Measurements from ENCODE around the gene ADORA1. TPM values are rescaled to one million over a fixed set of nuclear protein-coding genes. Genes with fewer than 3 reads are reported as not detected.

Gene ADORA1
- polyA plus RNA-seq, 1 of the 3 experiments (the other 2 are of a cell fraction), result 4.8 TPM

- no peaks in the 10 kb centered on the region; the same call in 1 of the 2 replicates for H3K27me3 ChIP-seq (ENCODE audit: insufficient read depth)
- CTCF ChIA-PET, result interaction anchor here (1.0 to 23.6 kb wide), 3 partner anchors 12 to 169 kb away, joined by 3 to 602 read pairs (median 454); partner anchors contain the start of gene ADORA1
- H3K4me1 ChIP-seq (ENCODE audit: control insufficient read depth in 1 of 2, insufficient read depth in 2 of 2, low read depth in 1 of 2, low read length in 1 of 2), result no peaks in the 10 kb centered on the region; a peak in 1 of 4 replicates
- no peaks in the 10 kb centered on the region for H3K36me3 ChIP-seq (replicated peaks in 1 of 2; ENCODE audit: control insufficient read depth in 1 of 2, insufficient read depth in 2 of 2, low read length in 1 of 2)
- no peak for TF ChIP-seq ELF1 (IDR thresholded peaks at IDR 0.05)
- TF ChIP-seq JUND (IDR thresholded peaks at IDR 0.05), result no peak
- no peak for TF ChIP-seq MEF2A (IDR thresholded peaks at IDR 0.05; ENCODE audit: borderline replicate concordance, low read depth)
- TF ChIP-seq TAF1 (IDR thresholded peaks at IDR 0.05; ENCODE audit: borderline replicate concordance, low read depth, low read length), result no peak
- no peak overlapping the region for H3K9ac ChIP-seq
- H3K9me2 ChIP-seq, result no peaks in the 10 kb centered on the region
- no peak overlapping the region for H2AFZ ChIP-seq (ENCODE audit: low read depth)
- H3K79me2 ChIP-seq (ENCODE audit: insufficient read depth), result no peaks in the 10 kb centered on the region
- H3F3A ChIP-seq (replicated peaks; ENCODE audit: insufficient read depth), result no peaks in the 10 kb centered on the region
- H3K27ac ChIP-seq (ENCODE audit: low read depth in 2 of 2, low read length in 1 of 2), result no peak overlapping the region
- POLR2A ChIA-PET, result no interaction called here
- no peaks in the 10 kb centered on the region for H3K9me3 ChIP-seq
- DNase-seq, result no peak
- H3K4me2 ChIP-seq, result no peak overlapping the region
- no peak overlapping the region for H3K4me3 ChIP-seq (ENCODE audit: low read depth in 2 of 2, low read length in 1 of 2)
- no peaks in the 10 kb centered on the region for H4K20me1 ChIP-seq (ENCODE audit: insufficient read depth)
- WGBS (ENCODE audit: low lambda C conversion rate), result 56% methylated on average over 1 of the region's 1 CpG
Observed at GRCh38 chr1:203208181-203208580, 80.7 kb downstream of the ADORA1 start.

- H3K36me3 ChIP-seq (replicated peaks in 1 of 2; ENCODE audit: control insufficient read depth in 1 of 2, insufficient read depth in 2 of 2, low read length in 1 of 2), result no peaks in the 10 kb centered on the region
- no peaks in the 10 kb centered on the region for H3F3A ChIP-seq (replicated peaks; ENCODE audit: insufficient read depth)
- H3K79me2 ChIP-seq (ENCODE audit: insufficient read depth), result no peaks in the 10 kb centered on the region
- no peaks in the 10 kb centered on the region for H3K9me2 ChIP-seq
- no peak overlapping the region for H3K27ac ChIP-seq (ENCODE audit: low read depth in 2 of 2, low read length in 1 of 2)
- H4K20me1 ChIP-seq (ENCODE audit: insufficient read depth), result no peaks in the 10 kb centered on the region
- TF ChIP-seq NRF1 (IDR thresholded peaks at IDR 0.05; ENCODE audit: low read depth, low read length) (no peak), USF2 (IDR thresholded peaks at IDR 0.05; ENCODE audit: borderline replicate concordance, low read depth, low read length) (no peak), USF1 (IDR thresholded peaks at IDR 0.05; ENCODE audit: borderline replicate concordance, low read depth) (no peak), RAD21 (IDR thresholded peaks at IDR 0.05; ENCODE audit: low read length) (no peak), TEAD4 (IDR thresholded peaks at IDR 0.05; ENCODE audit: borderline replicate concordance, insufficient read depth) (no peak), REST (IDR thresholded peaks at IDR 0.05; ENCODE audit: low read depth, low read length) (no peak), PBX3 (IDR thresholded peaks at IDR 0.05) (no peak), IRF3 (IDR thresholded peaks at IDR 0.05; ENCODE audit: low read depth, low read length) (no peak)
- ChIA-PET POLR2A (no interaction called here), CTCF (interaction anchor here (1.0 to 23.6 kb wide), 3 partner anchors 57 to 171 kb away, joined by 6 to 602 read pairs (median 454); partner anchors contain the start of gene ADORA1)
- H3K9me3 ChIP-seq, result no peaks in the 10 kb centered on the region
- no peak overlapping the region for H3K4me2 ChIP-seq
- DNase-seq, result no peak
- no peak overlapping the region for H2AFZ ChIP-seq (ENCODE audit: low read depth)
- no peaks in the 10 kb centered on the region; a peak in 1 of 4 replicates for H3K4me1 ChIP-seq (ENCODE audit: control insufficient read depth in 1 of 2, insufficient read depth in 2 of 2, low read depth in 1 of 2, low read length in 1 of 2)
- H3K9ac ChIP-seq, result no peak overlapping the region
- no peak overlapping the region for H3K4me3 ChIP-seq (ENCODE audit: low read depth in 2 of 2, low read length in 1 of 2)
- H3K27me3 ChIP-seq (ENCODE audit: insufficient read depth), result no peaks in the 10 kb centered on the region; the same call in 1 of the 2 replicates
Observed at GRCh38 chr1:203210350-203210749, 82.8 kb downstream of the ADORA1 start.

All from SK-N-SH (cell line).